HFF-Myc (cell line): ENCODE measurements around the gene NPAT.
"Not testable (repeated sequence)": the region's sequence is repeated elsewhere in the genome, so short reads cannot be mapped to it uniquely, and the experiment has no call there.

Source experiments
- DNase-seq: peaks from one replicate; pipeline ENCODE4 v3.0.0-alpha.2; 2011; ENCODE audit warnings: low read depth; ENCODE audit errors: extremely low read depth
- H3K4me3 ChIP-seq: replicated peaks from 2 replicates; pipeline ENCODE4 v1.5.1; 2011; ENCODE audit warnings: low read depth, mild to moderate bottlenecking, control low read depth, low read length
- CTCF ChIP-seq: IDR thresholded peaks from 2 replicates; pipeline ENCODE4 v1.5.1; 2012; ENCODE audit warnings: mild to moderate bottlenecking, low read depth, low read length, control low read depth; ENCODE audit errors: missing control alignments

The NPAT gene

GRCh38 chr11:108125096-108125495, 97.3 kb downstream of the NPAT start:
- no peak for TF ChIP-seq CTCF
- no peak for DNase-seq
- no peak overlapping the region for H3K4me3 ChIP-seq

GRCh38 chr11:108122166-108122628, 100.2 kb downstream of the NPAT start:
- no peak for DNase-seq
- peak overlapping the region; percentile 60 for H3K4me3 ChIP-seq
- TF ChIP-seq CTCF, result no peak

- DNase-seq, result peak; percentile 59
- peak within 1 kb of the TSS; percentile 60 for H3K4me3 ChIP-seq
- peak; percentile 7 for TF ChIP-seq CTCF
Measured at GRCh38 chr11:108121274-108122155, 100.9 kb downstream of the NPAT start, which contains the start of gene ACAT1. Gene ACAT1 (plus strand): TSS chr11:108121567. CDS start chr11:108121607, 40 bp downstream.

GRCh38 chr11:108120936-108121273, 101.5 kb downstream of the NPAT start:
- not testable (repeated sequence) for DNase-seq

GRCh38 chr11:108117746-108118371, 104.6 kb downstream of the NPAT start:
- TF ChIP-seq CTCF, result peak; percentile 29
- no peak overlapping the region for H3K4me3 ChIP-seq
- DNase-seq, result no peak

More at GRCh38 chr11:108120936-108121273, 101.5 kb downstream of the NPAT start:
- H3K4me3 ChIP-seq, result peak overlapping the region; percentile 60

GRCh38 chr11:108115500-108116140, 106.8 kb downstream of the NPAT start:
- TF ChIP-seq CTCF, result no peak
- peak; percentile 54 for DNase-seq
- no peak overlapping the region for H3K4me3 ChIP-seq

GRCh38 chr11:108112057-108112456, 110.4 kb downstream of the NPAT start:
- no peak overlapping the region for H3K4me3 ChIP-seq
- no peak for TF ChIP-seq CTCF
- DNase-seq, result no peak
